GM18873 (cell line): Measurements from ENCODE around the gene ROR1.

ENCODE experiments used
- ATAC-seq: cut with Tn5 transposase; IDR thresholded peaks from one replicate; pipeline ENCODE4 v1.9.1; 2021; ENCODE audit warnings: mild to moderate bottlenecking, moderate library complexity, moderate number of reproducible peaks; ENCODE audit not compliant: unreplicated experiment, low FRiP score

ROR1 gene

GRCh38 chr1:64039390-64039926, 265.6 kb downstream of the ROR1 start:
- ATAC-seq, result no peak

DNA sequence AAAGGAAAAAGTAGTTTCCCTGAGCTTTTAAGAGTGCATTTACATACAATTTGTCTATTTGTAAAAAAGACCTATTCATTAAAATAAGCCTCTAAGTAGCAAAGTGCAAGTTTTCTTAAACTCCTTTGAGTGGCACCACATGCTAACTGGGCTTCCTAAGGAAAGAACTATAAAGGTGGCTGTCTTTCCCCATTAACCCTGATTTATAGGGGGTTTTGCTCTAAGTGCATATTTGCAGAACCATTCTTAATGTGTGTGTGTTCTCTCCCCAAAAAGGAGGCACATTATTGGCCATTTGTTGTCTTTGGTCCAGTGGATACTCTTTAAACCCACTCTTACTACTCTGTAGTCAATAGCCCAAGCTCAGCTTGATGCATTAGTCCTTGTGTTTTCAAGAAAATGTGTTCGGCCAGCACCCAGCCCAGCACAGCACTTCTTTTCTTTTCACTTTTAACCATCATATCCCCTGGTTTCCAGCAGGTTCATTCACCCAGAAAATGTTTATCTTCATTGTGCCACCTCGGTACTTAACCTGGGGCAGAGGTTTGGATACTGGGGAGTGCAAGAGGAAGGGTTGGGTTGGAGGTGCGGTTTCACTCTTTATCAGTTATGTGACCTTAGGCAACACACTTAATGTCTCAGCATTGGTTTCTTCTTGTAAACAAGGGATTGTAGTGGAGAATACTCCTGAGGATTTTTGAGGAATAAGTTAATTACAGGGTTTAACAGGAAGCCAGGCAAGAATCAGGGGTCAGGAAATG, 267.7 kb downstream of the ROR1 start:
- ATAC-seq, result no peak

- ATAC-seq, result no peak
Measured at GRCh38 chr1:64042331-64043100, 268.7 kb downstream of the ROR1 start.

- no peak for ATAC-seq
Measured at GRCh38 chr1:64043288-64043687, 269.5 kb downstream of the ROR1 start.

DNA sequence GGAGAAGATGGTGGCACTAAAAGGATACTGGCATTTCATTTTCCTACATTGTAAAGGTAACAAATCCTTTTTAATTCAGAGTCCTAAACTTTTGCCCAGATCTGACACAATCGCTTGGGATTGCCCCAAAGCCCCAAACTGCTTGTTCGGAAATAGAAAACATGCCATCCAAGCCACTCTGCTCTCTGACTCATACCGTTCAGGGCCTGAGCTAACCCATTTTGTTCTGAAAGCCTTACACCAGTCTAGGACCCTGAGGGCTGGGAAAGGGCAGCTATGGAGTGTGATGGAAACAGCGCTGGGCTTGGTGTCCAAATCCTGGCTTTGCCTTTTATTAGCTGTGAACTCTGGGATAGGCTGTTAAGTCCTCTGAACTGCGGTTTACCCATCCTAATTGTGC, 270.2 kb downstream of the ROR1 start:
- ATAC-seq, result no peak

DNA sequence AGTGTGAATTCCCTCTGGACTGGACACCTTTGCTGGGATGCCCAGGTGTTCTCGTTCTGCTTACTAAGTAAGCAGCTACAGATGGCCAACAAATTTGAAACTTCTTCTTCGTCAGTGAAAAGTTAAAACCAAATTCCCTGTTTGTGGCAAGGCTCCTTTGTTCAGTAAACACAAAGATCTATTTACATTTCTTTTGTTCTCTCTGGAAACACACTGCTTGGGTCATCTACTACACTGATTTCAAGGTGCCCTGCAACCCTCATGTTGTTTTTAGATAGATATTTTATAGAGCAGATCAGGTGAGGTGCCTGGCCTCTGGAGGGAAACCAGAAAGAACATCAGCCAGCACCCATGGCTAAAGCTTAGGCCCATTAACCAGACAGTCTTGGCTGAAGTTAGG, 272.4 kb downstream of the ROR1 start:
- no peak for ATAC-seq

DNA sequence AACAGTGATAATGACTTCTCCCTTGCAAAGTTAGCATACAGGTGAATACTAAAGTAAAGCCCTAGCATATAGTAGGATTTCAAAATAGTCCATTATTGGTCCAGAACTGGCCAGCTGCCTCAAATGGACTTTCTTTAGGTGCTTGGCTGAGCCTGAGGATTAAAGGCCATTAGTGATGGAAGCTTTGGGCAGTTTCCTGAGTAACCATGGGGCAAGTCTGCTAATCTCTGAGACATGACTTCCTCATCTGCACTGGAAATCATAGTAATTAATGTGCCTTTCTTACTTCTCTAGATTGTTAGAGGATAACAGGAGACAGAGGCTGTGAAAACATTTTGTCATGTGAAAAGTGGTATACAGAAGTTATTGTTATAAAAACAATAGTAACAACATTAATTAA, 273.1 kb downstream of the ROR1 start:
- no peak for ATAC-seq

DNA sequence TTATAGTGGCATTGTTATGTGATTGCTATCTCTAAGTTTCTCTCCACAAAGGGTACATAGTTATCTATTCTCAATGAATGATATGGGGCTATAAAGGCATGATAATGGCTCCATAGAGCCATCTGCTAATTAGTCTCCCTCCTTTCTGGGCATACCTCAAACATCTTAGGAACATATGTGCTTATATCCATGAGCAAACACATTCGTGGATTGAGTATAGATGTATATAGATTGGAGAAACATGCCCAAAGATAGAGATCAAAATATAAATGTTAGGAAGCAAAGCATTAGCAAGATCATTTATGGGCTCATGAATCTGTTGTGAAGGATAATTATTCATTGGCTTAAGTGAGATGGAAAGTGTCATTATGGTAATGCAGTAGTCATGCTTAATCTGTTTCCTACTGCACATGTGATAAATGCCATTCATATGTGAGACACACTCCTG, 273.8 kb downstream of the ROR1 start:
- no peak for ATAC-seq

DNA sequence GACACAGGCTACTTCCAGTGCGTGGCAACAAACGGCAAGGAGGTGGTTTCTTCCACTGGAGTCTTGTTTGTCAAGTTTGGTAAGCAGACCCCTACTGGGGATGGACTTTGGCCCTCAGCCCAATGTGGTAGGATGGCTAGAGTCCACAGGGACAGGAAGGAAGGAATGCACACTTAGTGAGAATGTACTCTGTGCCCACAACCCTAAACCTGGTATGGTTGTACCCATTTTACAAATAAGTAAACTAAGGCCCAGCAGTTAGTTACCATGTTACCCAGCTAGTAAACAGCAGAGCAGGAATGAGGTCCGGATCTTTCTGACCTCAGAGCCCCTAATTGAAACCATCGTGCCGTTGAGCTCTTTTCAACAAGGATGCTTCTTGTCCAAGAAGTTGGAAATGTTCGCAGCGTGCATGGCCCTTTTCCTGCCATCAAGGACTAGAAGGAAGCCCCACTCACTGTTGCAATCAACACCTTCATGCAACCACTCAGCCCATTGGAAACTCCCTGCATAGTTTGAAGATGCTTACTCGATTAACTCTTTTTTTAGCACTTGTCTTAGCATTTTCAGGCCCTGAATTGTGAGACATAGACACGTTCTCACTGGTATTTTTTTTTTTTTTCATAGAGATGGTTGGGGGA, 276.2 kb downstream of the ROR1 start:
- no peak for ATAC-seq

DNA sequence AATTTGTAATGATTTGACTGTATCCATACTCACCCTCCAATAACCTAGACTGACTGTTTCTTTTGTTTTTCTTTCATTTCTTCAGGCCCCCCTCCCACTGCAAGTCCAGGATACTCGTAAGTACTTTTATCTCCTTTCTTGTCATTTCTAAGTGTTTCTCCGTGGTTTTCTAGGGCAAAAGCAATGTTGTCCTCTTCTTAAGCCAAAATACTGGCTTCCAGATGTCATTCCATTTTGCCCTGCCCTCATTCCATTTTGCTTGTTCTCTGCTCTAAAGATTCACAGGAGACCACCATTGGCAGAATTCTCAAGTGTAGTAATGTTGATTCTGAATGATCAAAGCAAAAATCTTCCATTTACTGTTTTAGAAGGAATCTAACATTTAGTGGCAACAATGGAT, 276.8 kb downstream of the ROR1 start:
- ATAC-seq, result no peak

- no peak for ATAC-seq
Measured at GRCh38 chr1:64051796-64052195, 278.0 kb downstream of the ROR1 start.

DNA sequence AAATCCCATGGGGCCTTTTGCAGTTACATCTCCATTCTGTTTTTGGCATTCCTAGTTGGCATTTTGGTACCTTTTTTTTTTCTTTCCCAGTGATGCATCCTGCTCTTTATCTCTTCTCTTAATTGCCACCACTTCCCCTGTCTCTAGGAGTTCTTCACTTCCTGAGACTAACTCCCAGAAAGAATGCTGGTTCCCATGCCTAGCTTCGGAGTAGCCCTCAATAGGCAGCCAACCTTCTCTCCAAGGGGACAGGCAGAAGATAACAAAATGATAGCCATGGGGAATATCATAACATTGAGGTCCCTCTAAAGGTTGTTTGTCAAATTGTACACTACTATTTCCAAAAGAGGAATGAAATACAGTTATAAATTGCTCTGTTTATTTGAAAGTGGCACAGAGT, 279.0 kb downstream of the ROR1 start:
- ATAC-seq, result no peak

GRCh38 chr1:64055310-64055709, 281.5 kb downstream of the ROR1 start:
- ATAC-seq, result no peak

DNA sequence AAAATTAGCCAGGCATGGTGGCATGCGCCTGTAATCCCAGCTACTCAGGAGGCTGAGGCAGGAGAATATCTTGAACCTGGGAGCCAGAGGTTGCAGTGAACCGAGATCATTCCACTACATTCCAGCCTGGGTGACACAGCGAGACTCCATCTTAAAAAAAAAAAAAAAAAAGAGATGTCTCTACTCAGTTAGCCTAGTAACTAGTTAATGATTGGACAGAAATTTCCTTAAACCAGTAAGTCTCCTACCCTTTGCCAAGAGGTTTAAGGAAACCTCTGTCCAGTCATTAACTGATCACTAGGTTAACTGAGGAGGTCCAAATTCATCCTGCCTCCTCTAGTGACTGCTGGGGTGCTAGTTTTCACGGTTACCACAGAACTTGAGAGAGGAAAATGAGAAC, 285.7 kb downstream of the ROR1 start:
- ATAC-seq, result no peak

DNA sequence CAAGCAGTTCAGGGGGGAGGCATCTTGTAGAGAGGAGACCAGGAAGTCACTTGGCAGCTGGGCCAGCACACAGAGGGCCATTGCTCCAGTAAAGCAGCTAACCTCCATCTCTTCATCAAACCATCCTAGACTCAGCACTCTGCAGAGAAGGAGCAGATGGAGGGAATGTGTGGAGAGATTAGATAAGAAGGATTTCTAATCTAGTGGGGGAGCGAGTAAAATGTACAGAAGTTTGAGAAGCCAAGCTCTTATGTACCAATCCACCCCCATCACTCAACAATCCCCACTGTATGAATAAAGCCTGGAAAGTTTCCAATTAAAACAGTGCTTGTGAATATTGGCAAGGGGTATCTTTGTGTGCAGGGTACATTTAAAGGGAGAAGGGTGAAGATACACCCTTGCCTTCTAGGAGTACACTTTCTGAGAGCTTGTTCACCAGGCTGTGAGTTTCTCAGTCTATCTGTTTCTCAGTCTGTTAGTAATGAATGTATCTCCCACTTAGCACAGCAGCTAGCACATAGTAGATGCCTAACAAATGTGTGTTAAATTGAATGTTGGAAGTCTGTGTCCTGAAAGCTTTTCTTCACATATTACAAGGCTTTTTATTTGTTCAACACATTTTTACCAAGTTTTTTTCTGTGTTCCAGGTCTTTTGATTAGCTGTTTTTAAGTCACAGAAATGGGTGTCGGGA, 286.9 kb downstream of the ROR1 start:
- no peak for ATAC-seq

DNA sequence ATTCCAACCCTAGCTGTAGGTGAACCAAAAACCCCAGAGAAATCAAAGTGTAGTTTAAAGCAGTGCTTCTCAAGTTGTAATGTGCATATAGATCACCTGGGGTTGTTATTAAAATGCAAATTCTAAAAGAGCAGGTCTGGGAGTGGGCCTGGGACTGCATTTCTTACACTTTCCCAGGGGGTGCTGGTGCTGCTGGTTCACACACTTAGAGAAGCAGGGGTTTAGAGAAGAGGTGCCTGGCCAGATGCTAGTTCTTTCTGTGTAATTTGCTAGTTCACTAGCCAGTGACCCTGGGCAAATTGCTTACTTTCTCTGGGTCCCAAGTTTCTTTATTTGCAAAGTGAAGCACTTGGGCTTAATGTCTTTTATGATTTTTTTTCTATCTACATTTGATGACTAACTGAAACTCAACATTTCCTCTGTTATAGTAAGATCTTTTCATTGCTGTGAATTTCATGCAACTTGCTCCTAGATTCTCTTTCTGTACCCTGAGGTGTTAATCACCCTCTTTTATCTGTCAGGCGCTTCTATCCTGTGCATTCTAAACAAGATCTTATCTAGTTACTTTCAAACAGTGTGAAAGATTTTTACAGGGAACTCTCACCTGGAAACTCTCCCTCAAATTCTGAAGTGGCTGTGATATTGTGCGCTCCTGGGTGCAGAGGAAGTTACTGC, 287.8 kb downstream of the ROR1 start:
- ATAC-seq, result no peak

DNA sequence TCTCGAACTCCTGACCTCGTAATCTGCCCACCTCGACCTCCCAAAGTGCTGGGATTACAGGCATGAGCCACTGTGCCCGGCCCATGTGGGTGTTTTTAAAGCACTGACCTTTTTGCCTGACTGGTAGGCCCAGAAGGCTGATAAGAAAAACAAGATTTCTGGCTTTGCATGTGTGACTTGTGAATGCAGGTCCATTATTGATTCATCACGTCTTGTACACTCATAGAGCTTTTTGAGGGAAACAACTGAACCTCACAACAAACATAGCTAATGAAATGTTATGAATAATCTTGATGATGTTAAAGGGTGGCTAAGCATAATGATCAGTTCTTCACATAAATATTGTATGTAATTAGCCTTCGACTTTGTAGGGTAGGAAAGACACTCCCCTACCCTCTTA, 288.7 kb downstream of the ROR1 start:
- ATAC-seq, result no peak

GRCh38 chr1:64062941-64063581, 289.2 kb downstream of the ROR1 start:
- ATAC-seq, result no peak

- ATAC-seq, result no peak
Measured at GRCh38 chr1:64065571-64065970, 291.8 kb downstream of the ROR1 start.
